Ovary (tissue), 3 donors: Measurements from ENCODE around the gene SRRM2.

Experiments used
- CTCF ChIP-seq, 3 donors: fragments of 450-650 bp in 2 of 3; fragments of 200-600 bp in 1 of 3; IDR thresholded peaks; one replicate each; pipeline versions ENCODE4 v1.5.1 to v1.8.0; 2016 to 2022; ENCODE audit warnings: antibody characterized with exemption in 3 of 3, mild to moderate bottlenecking in 1 of 3
- POLR2A ChIP-seq: fragments of 450-650 bp; IDR thresholded peaks from one replicate; pipeline ENCODE4 v1.6.1; 2017; ENCODE audit warnings: antibody characterized with exemption, mild to moderate bottlenecking, moderate library complexity
- donor health status: DM: no; HTN: no; CAD: no.

- TF ChIP-seq CTCF (IDR thresholded peaks at IDR 0.05) (no peak), POLR2A (no peak)
Measured at GRCh38 chr16:2768403-2769089, 16.1 kb downstream of the SRRM2 start.
